Testis (tissue), 2 donors: ENCODE data around the gene TRAP1.

ENCODE experiments used
- POLR2A ChIP-seq: fragments of 450-650 bp; IDR thresholded peaks from one replicate; pipeline ENCODE4 v1.6.1; 2017; ENCODE audit warnings: antibody characterized with exemption, mild to moderate bottlenecking, moderate library complexity
- TF ChIP-seq, protein P1 (sequence below), 3 experiments: fragments of 450-650 bp in 2 of 3; fragments of 200-600 bp in 1 of 3; sonication (generic) in 1 of 3; IDR thresholded peaks; one replicate each; pipeline ENCODE4 v1.5.1; 2016 to 2019; ENCODE audit warnings: antibody characterized with exemption in 3 of 3, mild to moderate bottlenecking in 2 of 3, moderate library complexity in 1 of 3

DNA sequence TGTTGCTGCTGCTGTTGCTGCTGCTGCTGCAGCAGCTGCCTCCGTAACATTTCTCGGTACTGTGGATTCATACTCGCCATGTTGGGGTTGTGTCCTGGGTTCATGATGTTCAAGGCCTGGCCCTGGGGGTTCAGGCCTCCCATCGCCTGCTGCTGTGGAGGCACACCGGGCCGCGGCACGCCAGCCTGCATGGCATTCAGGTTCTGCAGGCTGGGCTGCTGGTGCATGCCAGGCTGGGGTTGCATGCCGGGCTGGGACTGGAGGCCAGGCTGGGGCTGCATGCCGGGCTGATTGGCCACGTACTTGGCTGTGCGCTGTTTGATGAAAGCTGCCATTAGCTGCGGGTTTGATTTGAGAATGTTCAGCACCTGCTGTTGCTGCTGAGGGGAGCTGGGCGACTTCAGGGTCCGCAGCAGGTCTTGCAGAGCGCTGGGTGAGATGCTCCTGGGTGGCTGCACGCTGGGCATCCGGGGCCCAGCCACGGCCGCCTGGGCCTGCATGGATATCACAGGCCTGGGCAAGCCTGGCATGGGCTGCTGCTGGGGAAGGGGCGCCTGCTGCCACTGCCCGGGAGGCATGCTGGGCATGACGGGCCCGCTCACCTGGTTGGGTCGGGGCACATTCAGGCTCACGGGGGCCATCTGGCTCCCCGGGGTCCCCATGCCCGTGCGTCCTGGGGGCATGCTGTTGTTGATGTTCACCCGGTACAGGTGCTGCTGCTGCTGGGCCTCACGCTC, 11.3 kb upstream of the TRAP1 start:
- TF ChIP-seq, protein P1, sequence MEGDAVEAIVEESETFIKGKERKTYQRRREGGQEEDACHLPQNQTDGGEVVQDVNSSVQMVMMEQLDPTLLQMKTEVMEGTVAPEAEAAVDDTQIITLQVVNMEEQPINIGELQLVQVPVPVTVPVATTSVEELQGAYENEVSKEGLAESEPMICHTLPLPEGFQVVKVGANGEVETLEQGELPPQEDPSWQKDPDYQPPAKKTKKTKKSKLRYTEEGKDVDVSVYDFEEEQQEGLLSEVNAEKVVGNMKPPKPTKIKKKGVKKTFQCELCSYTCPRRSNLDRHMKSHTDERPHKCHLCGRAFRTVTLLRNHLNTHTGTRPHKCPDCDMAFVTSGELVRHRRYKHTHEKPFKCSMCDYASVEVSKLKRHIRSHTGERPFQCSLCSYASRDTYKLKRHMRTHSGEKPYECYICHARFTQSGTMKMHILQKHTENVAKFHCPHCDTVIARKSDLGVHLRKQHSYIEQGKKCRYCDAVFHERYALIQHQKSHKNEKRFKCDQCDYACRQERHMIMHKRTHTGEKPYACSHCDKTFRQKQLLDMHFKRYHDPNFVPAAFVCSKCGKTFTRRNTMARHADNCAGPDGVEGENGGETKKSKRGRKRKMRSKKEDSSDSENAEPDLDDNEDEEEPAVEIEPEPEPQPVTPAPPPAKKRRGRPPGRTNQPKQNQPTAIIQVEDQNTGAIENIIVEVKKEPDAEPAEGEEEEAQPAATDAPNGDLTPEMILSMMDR (IDR thresholded peaks at IDR 0.05): no peak
- no peak for TF ChIP-seq POLR2A
